Measurements from ENCODE around the gene ARFGEF3.
"Not testable (repeated sequence)": the region's sequence is repeated elsewhere in the genome, so short reads cannot be mapped to it uniquely, and the experiment has no call there.

ARFGEF3 gene

DNA sequence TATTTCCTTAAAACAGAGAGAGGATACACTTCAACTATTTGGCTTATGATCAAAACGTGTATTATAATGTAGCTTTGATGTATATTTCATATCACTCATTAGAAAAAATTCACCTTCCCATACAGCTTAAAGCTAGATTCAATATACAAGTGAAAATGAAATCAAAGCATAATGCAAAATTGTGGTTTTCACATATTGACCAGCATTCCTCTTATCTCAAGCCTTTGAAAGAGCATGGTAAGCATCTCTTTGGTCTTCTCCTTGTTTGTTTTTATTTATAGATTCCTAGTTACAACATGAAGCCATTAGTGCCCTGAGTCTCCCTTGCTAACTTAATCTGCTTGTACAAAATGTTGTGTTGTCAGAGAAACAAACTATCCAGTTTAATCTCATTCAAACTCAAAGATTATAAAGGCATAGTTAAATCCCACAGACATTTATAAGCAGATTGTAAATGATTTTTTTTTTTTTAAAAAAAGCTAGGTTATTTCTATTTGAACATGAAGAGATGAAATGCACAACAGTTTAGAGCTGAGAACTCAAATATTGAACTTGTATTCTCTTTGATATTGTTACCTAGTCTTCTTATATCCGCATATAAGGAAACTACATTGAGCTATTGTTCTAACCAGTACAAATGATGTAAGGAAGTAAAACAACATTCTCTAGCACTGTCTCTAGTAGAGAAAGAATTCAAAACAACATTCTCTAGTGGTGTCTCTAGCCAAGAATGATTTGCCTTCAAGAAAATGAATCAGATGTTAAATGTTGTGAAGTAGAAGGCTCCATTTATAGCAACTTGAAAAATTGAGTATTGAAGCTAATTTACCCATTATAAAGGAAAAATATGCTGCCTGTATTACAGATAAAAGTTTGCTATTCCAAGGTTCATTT lies 184.8 kb downstream of the ARFGEF3 start:
- DNase-seq (ENCODE audit: low read depth in 3 of 3): no peak

DNA sequence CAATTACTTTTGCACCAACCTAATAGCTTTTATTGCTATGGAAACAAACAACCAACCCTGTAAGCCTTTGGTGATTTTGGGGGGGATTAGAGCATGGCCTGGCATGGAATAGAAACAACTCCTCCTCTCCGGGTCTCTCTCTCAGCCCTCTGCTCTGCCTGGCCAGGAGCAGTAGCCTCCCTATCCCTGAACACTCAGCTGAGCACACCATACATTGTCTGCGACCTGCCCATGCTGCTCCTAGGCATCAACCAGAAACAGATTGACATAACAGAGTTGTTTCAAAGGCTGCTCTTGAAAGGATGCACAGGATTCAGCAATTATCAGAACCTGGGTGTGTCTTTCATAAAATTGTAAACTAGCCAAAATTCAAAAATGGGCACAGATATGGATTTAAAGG lies 186.1 kb downstream of the ARFGEF3 start:
- no peak for DNase-seq (ENCODE audit: low read depth in 3 of 3)

DNA sequence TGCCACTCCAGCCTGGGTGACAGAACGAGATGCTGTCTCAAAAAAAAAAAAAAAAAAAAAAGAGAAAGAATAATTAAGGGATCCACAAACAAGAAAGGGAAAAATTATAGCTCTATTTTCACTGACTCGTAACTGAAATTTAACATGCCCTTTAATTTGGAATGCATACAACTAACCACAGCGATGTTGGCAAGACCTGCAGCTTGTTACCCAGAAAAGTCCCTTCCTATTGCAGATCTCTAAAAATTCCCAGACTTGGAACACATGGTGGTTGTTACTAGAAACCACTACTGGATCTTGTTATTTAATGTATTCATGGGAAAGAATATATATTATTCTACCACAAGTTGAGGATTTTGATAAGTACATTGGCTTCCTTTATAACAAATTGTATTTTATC lies 188.2 kb downstream of the ARFGEF3 start:
- DNase-seq (ENCODE audit: low read depth in 3 of 3): no peak

DNA sequence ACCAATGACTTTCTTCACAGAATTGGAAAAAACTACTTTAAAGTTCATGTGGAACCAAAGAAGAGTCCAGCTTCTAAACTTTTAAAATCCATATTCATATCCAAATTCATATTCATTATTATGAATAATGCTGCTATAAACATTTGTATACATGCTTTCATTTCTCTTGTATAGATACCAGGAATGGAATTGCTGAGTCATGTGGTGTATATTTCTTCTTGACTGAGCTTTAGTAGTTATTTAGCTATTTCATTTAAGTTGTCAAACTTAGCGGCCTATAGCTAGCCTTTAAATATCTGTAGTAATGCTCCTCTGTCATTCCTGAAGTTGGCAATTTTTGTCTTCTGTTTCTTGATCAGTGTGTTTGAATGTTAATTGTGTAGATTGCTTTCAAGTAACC lies 196.2 kb downstream of the ARFGEF3 start:
- DNase-seq (ENCODE audit: low read depth in 3 of 3): no peak

DNA sequence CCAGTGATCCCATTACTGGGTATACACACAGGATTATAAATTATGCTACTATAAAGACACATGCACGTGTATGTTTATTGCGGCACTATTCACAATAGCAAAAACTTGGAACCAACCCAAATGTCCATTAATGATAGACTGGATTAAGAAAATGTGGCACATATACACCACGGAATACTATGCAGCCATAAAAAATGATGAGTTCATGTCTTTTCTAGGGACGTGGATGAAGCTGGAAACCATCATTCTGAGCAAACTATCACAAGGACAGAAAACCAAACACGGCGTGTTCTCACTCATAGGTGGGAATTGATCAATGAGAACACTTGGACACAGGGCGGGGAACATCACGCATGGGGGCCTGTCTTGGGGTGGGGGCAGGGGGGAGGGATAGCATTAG lies 206.9 kb downstream of the ARFGEF3 start:
- DNase-seq (ENCODE audit: low read depth in 3 of 3): not testable (repeated sequence)

DNA sequence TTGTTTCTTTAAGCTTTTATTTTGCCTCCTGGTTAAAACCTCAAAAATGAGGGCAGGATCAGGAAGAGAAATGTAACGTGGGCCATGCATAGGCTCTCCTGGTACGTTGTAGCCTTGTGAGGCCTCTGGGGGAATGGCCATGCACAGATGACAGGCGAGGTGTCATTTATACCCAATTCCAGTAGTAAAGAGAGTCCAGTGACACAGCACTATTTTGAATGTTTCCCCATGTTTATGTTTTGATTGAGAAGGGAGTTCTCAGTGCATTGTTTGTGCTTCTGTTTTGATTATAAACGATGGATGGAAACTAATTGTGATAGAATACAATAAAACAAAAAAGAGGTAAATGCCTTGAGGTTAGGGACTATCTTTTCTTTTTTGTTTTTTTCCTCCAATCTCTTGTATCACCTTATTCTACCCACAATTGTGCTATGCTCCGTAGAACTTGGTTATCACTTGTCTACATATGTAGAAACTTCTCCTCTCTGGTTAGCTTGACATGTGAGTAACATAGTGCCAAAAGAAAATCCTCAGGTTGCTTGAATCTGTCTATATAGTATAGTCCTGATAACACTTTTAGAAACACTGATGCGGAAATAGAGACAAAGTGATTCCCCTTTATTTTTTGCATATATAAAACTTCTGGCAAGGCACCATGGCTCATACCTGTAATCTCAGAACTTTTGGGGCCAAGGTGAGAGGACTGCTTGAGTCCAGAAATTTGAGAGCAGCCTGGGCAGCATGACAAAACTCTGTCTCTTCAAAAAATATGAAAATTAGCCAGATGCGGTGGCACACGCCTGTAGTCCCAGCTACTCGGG lies 209.1 kb downstream of the ARFGEF3 start:
- DNase-seq (ENCODE audit: low read depth in 3 of 3): no peak

DNA sequence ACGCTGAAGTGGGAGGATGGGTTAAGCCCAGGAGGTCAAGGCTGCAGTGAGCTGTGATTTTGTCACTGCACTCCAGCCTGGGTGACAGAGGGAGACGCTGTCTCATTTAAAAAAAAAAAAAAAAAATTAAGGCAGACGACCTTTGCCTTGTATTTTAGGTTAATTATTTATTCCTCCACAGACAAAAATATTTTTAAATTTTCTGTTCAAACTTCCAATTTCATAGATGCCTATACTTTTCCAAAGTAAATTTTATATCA lies 209.6 kb downstream of the ARFGEF3 start:
- DNase-seq (ENCODE audit: low read depth in 3 of 3): no peak

DNA sequence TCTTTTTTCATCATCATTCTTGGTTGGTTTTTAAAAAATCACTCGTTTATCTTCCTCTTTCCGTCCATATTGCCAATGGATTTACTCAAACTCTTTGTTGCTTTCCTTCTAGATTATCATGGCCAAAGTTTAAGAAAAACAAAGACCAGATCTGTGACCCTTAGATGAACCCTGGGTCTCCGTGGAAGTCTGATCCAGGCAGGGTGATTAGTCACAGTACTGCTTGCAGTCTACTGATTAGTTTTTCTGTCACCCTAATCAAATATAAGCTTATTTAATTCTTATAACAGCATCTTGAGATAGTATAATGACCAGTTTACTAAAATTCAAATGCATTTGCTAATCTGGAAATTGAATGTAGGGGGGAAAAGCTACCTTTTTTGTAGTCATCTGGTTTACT lies 210.0 kb downstream of the ARFGEF3 start:
- DNase-seq (ENCODE audit: low read depth in 3 of 3): no peak

DNA sequence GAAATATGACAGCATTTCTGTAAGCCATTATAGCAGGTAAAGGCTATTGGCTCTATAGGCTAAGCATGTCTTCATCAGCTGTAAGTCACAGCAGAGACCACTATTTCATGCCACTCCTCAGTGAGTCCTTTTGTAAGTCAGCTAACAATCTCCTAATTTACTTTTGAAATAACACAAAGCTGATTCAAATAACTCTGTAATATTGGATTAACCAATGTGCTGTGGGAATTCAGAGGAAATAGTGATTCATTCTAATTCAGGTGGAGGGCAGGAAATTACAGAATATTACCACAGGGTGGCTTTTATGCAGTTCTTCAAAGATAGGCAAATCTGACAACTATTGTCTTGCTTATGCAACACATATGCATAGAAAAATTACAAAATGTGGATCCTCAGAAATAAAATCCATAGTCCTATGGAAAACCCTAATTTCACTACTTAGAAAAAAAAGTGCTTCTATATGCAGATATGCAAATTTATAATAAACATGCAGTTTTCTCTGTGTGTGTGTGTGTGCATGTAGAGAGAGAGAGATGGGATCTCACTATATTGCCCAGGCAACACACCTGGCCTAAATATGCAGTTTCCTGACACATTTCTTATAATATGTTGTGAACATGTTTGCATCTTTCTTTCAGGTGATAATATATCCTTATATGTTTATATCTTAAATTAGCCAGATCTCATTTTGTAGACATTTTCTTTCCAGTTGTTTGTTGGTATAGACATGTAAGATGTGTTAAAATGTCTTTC lies 211.1 kb downstream of the ARFGEF3 start:
- DNase-seq (ENCODE audit: low read depth in 3 of 3): no peak

DNA sequence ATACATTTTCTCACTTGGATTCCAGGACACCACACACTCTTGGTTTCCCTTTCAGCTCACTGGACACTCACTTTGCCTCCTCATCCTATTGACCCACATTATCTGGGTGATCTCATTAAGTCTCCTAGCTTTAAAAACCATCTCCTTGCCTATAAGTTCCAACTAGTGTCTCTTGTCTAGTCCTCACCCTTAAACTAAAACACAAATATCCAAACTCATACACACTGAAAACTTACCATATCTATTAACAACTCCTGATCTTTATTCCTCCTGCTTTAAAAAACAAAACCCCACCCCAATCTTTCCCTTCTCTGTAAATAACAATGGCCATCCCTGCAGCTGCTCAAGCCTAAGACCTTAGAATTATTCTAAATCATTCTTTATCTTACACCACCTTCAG lies 212.5 kb downstream of the ARFGEF3 start:
- DNase-seq (ENCODE audit: low read depth in 3 of 3): no peak

DNA sequence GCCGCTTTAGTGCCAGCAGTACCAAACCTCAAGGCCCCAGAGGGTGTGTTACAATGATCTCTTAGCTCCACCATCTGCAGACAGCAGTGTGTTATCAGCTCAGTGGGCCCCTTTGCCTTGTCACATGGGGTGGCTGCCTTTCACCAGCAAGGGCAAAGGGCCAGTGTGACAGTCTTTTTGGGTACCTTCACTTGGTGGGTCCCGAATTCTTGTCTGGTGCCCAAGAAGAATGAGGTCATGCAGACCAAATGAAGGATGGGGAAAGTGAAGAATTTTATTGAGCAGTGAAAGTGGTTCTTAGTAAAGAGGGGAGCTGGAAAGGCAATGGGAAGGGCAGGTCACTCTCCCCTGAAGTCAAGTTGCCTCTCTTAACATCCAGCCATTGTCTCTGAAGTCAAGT lies 213.1 kb downstream of the ARFGEF3 start:
- DNase-seq (ENCODE audit: low read depth in 3 of 3): no peak

DNA sequence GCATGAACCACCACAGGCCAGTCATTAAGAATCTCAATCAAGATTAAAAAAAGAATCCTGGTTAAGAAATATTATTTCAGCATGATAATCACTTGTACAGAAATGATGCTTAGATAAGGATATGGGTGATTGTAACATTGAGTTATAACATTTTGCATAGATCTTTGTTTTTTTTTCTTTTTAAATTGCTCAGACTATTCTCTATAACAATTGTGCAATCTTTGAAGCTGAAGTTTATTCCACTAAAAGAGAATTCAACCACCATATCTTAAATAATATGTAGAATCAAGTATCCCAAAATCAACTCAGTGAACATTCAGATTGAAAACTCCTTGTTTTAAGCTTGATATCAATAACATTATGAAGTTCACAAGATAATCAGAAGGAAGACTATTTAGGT lies 215.3 kb downstream of the ARFGEF3 start:
- no peak for DNase-seq (ENCODE audit: low read depth in 3 of 3)

DNA sequence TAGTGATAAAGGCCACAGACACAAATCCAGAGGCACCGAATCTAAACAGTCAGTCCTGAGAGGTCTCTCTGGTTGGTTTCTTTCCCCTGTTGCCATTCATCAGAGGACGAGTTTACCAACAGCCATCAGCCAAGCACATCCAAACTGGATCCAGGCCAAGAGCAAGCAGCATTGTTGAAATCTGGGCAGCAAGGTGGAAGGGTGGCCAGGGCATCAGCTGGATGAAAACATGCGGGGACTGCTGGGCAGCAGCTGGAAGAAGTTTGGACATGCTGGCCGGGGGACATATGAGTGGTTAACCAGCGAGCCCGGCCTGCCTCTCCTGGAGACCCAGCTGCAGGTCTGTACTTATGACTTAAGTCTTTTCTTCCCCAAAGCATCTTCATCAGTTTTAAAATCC lies 216.1 kb downstream of the ARFGEF3 start, which contains the start of gene SMIM28:
Gene SMIM28 (plus strand): TSS at position 62 of the 400 bp plus-strand sequence. CDS start 168 bp downstream, at position 230.
- no peak for DNase-seq (ENCODE audit: low read depth in 3 of 3)

DNA sequence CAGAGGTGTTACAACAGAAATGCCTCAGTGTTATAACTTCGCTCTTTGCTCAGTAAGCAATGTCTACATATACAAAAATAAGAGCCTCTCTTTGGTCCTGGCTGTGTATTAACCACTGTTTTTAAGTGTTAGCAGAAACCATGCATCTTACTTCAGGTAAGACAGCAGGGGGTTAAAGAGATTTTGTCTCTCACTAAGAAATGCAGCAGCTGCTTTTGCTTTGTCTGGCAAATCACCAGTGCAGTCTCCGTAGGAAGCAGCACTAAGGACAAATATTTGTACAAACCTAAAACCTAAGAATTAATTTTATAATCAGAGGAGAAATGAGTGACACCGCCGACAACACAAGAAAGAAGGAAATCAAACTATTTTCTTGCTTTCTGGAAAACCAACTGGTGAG lies 216.7 kb downstream of the ARFGEF3 start:
- DNase-seq (ENCODE audit: low read depth in 3 of 3): no peak

DNA sequence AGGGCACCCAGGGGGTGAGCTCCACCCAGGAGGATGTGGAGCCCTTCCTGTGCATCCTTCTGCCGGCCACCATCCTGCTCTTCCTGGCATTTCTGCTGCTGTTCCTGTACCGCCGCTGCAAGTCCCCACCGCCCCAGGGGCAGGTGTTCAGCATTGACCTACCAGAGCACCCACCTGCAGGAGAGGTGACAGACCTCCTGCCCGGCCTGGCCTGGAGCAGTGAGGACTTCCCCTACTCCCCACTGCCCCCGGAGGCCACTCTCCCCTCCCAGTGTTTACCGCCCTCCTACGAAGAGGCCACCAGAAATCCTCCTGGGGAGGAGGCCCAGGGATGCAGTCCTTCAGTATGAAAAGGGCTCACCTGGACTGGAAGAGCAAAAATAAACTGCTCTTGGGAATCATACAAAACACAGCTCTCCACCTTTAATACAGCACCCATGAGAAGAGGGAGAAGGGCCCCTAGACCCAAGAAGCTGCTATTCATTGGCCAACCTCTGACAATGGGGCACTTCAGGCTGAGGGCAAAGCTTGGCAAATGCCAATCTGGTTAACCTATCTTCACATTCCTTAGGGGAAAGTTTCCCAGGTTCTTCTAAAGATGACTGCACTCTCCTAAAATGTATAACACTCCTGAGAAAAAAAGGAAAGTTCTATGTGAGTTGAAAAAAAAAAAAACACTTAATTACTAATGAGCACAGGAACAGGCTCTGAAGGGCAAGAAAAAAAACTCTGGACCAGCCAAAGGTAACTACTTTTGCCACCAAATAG lies 220.9 kb downstream of the ARFGEF3 start:
- DNase-seq (ENCODE audit: low read depth in 3 of 3): no peak

DNA sequence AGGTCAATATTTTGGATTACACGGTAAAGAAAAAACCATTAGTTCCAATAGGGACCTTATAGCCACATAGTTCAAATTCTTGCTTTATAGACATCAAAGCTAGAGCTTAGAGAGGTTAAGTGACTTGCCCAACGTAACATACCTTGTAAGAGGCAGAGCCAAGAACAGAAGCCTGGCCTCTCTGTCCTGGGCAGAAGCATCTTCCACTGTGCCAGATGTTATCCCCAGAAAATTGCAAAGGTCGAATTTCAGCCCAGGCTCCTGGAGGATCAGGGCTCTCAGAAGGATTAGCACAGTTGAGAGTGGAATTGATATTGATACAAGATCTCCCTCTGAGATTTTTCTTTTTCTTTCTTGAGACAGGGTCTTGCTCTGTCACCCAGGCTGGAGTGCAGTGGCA lies 222.0 kb downstream of the ARFGEF3 start:
- DNase-seq (ENCODE audit: low read depth in 3 of 3): no peak

DNA sequence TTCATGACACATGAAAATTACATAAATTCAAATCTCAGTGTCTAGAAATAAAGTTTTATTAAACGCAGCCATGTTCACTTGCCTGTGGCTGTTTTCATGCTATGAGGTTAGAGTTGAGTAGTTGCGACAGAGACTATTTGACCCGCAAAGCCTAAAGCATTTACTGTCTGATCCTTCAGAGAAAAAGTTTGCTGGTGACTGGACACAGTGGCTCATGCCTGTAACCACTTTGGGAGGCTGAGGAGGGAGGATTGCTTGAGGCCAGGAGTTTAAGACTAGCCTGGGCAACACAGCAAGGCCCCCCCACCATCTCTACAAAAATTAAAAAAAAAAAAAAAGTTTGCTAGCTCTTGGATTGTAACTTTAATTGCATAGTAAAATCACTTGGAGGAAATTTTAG lies 225.2 kb downstream of the ARFGEF3 start:
- no peak for DNase-seq (ENCODE audit: low read depth in 3 of 3)

DNA sequence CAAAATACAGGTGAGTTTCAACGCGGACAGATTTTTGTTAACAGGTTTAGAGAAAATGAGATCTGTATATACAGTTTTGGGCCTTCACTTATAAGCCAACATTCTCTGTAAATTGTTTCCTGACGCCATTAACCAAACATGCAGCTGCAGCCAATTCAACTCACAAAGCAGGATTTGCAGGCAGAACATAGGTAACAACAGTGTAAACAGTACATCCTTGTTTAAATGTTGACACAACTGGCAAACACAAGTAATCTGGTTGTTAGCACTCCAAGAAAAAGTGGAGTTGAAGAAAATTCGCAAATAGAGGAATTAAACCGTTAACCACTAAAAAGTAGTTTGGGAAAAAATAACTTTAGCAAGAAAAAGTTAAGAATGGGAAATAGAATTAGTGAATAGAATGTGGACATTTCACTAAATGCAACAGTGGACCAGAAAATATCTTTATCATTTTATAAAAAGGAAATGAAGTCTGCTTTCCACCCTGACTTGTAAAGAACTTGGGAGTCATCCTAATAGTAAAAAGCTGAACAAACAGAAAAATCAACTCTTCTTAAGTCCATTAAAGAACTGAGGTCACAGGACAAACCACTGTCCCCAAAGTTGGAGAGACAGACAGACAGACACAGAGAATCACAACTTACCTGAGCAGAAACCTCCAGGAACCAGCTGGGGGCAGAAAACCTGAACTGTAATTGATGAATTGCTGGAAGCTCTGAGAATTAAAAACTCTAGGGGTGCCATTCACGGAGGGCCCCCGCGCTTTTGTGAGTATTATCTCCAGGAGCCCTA lies 226.0 kb downstream of the ARFGEF3 start:
- no peak for DNase-seq (ENCODE audit: low read depth in 3 of 3)

DNA sequence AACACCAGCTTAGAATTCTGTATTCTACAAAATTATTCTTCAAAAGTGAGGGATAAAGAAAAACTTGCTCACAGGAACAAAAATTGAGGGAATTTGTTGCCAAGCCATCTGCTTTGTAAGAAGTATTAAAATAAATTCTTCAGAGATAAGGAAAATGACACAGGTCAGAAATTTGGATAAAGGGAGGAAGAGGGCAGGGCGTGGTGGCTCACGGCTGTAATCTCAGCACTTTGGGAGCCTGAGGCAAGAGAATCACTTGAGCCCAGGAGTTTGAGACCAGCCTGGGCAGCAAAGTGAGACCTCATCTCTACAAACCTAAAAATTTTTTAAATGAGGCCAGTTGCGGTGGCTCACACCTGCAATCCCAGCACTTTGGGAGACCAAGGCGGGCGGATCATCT lies 227.8 kb downstream of the ARFGEF3 start:
- DNase-seq (ENCODE audit: low read depth in 3 of 3): no peak

Data from stimulated activated CD4-positive, alpha-beta T cell treated with anti-CD3 and anti-CD28 coated beads, TNF-alpha, amount 100 ng/mL, for 4 hours (primary cell).